Measurements from ENCODE around the gene ABHD15. TPM values are rescaled to one million over a fixed set of nuclear protein-coding genes. Genes with fewer than 3 reads are reported as not detected.

Gene ABHD15
- total RNA-seq, result 5.1 and 6.6 TPM in 2 replicates

DNA sequence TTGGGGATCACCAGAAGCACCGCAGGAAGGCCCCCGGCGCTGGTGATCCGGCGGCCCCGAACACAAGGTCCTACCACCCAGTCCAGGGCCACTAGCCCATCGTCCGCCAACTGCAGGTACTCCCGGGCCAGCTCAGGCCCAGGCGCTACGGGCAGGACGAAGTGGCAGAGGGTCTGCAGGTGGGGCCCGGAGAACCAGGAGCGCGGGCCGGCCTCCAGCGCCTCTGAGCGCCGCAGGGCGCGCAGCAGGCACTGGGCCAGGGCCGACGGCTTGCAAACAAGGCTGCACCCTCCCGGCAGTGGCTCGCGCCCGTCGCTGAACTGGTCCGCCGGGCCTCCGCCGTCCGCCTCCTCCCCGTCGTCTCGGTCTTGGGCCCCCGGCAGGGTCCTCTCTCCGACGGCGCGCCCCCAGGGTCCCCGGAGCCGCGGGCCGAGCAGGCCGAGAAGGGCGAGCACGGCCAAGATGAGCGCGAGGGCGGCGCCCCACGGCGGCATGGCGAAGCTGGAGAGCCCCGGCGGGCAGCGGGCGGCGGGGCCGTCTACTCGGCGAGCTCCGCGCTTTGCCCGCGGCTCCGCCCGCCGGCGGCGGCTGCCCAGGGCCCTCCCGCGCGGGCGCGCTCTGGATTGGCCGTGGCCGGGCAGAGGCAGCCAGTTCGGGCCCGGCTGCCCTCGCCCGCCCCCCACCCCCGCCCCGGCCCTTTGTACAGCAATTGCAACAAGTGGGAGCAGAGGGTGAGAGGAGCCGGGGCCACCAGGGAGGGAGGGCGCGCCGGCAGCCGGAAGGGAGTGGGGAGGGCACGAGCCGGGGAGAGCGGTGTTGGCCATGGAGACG lies at the start of gene ABHD15:
Gene ABHD15 (minus strand): TSS at position 565 of the 831 bp plus-strand sequence. CDS start 71 bp downstream, at position 494.

DNA sequence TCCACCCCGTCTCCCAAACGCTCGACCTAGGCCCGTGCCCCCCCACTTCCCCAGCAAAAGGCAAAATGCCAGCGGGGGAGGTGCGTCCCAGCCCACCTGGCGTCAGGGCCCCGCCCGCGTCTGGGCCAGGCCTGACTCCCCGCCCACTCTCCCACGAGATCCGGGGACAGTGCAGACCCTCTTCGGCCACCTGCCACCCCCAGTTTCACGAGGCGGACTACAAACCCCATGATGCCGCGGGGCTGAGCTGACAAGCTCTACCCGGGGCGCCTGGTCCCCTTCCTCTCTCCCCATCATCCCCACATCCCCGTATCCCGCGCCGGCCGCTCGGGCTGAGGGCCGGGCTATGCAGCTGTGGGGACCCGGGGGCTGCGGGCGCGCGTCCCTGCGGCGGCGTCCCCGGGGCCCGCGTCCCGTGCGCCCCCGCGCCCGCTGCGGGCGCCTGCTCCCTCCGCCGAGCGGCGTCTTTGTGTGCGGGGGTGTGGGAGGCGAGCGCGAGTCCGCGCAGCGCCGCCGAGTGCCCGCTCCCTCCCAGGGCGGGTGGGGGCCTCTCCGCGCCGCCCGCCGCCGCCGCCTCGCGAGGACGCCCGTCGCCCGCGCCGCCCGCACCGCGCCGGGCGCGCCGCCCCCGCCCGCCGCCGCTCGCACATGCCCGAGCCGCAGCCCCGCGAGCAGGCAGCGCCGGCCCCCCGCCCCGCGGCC lies 26.2 kb upstream of the ABHD15 start, which contains the start of gene ANKRD13B:
Gene ANKRD13B (plus strand): TSS at position 283 of the 702 bp plus-strand sequence. CDS start 490 bp downstream, outside the sequence.

GRCh38 chr17:29589524-29590410 lies 22.9 kb upstream of the ABHD15 start, which contains the start of gene GIT1:
TSS of gene GIT1 (minus strand) at chr17:29589648. CDS start at chr17:29589378, 270 bp downstream.

GRCh38 chr17:29568331-29569244 lies 1.8 kb upstream of the ABHD15 start, which contains the start of gene TP53I13:
TSS of gene TP53I13 (plus strand) at chr17:29568701. CDS start at chr17:29568759, 58 bp downstream.

Other genes starting within 250 kb of the ABHD15 start
- gene TAOK1, start 176.7 kb downstream of the ABHD15 start, total RNA-seq, result 35.4 and 51.3 TPM in 2 replicates
- gene TP53I13, start 1.7 kb upstream of the ABHD15 start, total RNA-seq, result 46.9 and 50.1 TPM in 2 replicates
- gene GIT1, start 22.6 kb upstream of the ABHD15 start, total RNA-seq, result 23.9 and 35.8 TPM in 2 replicates
- 4.0 and 7.0 TPM in 2 replicates for gene ANKRD13B, start 26.1 kb upstream of the ABHD15 start, total RNA-seq
- 0.43 and 0.96 TPM in 2 replicates for gene CORO6, start 55.9 kb upstream of the ABHD15 start, total RNA-seq

All from tracheal epithelial cell (primary cell).